ENCODE data around the gene KRT14.
"Not testable (repeated sequence)": the region's sequence is repeated elsewhere in the genome, so short reads cannot be mapped to it uniquely, and the experiment has no call there.

Gene KRT14

GRCh38 chr17:41631898-41632285, 45.2 kb upstream of the KRT14 start:
- TF ChIP-seq CTCF (conservative IDR thresholded peaks at IDR 0.05; ENCODE audit: low read length) = no peak
- no peak for DNase-seq (ENCODE audit: low read depth)

GRCh38 chr17:41631025-41631897, 44.6 kb upstream of the KRT14 start:
- no peak for DNase-seq (ENCODE audit: low read depth)
- TF ChIP-seq CTCF (conservative IDR thresholded peaks at IDR 0.05; ENCODE audit: low read length) = no peak
- H3K4me3 ChIP-seq (ENCODE audit: low read length) = no peak overlapping the region

More at GRCh38 chr17:41631898-41632285, 45.2 kb upstream of the KRT14 start:
- H3K4me3 ChIP-seq (ENCODE audit: low read length) = no peak overlapping the region

GRCh38 chr17:41629826-41630670, 43.4 kb upstream of the KRT14 start:
- no peak overlapping the region for H3K4me3 ChIP-seq (ENCODE audit: low read length)
- no peak for TF ChIP-seq CTCF (conservative IDR thresholded peaks at IDR 0.05; ENCODE audit: low read length)
- no peak for DNase-seq (ENCODE audit: low read depth)

- no peak overlapping the region for H3K4me3 ChIP-seq (ENCODE audit: low read length)
- TF ChIP-seq CTCF (conservative IDR thresholded peaks at IDR 0.05; ENCODE audit: low read length) = no peak
- no peak for DNase-seq (ENCODE audit: low read depth)
Observed at GRCh38 chr17:41629316-41629715, 42.6 kb upstream of the KRT14 start.

- DNase-seq (ENCODE audit: low read depth); H3K4me3 ChIP-seq (ENCODE audit: low read length): not testable (repeated sequence)
Observed at GRCh38 chr17:41628621-41629255, 42.0 kb upstream of the KRT14 start.

GRCh38 chr17:41628073-41628370, 41.3 kb upstream of the KRT14 start:
- not testable (repeated sequence) for H3K4me3 ChIP-seq (ENCODE audit: low read length); DNase-seq (ENCODE audit: low read depth)

GRCh38 chr17:41627316-41628072, 40.8 kb upstream of the KRT14 start:
- no peak overlapping the region for H3K4me3 ChIP-seq (ENCODE audit: low read length)
- no peak for DNase-seq (ENCODE audit: low read depth)
- TF ChIP-seq CTCF (conservative IDR thresholded peaks at IDR 0.05; ENCODE audit: low read length) = no peak

GRCh38 chr17:41626914-41627295, 40.2 kb upstream of the KRT14 start:
- not testable (repeated sequence) for DNase-seq (ENCODE audit: low read depth)

GRCh38 chr17:41626028-41626913, 39.6 kb upstream of the KRT14 start:
- not testable (repeated sequence) for H3K4me3 ChIP-seq (ENCODE audit: low read length); DNase-seq (ENCODE audit: low read depth)

More at GRCh38 chr17:41626914-41627295, 40.2 kb upstream of the KRT14 start:
- H3K4me3 ChIP-seq (ENCODE audit: low read length) = not testable (repeated sequence)
